Vagina (tissue), 2 donors: ENCODE results near the gene ZNF775.

Experiments
- POLR2A ChIP-seq, 2 donors: fragments of 450-650 bp; IDR thresholded peaks; one replicate each; pipeline ENCODE4 v1.6.1; 2017; ENCODE audit warnings: antibody characterized with exemption in 2 of 2, mild to moderate bottlenecking in 2 of 2, moderate library complexity in 2 of 2
- POLR2AphosphoS5 ChIP-seq, 2 donors: sonication (generic); formaldehyde crosslinking; IDR thresholded peaks; one replicate each; pipeline ENCODE4 v1.9.0; 2017; ENCODE audit warnings: antibody characterized with exemption in 2 of 2, mild to moderate bottlenecking in 2 of 2, low read depth in 1 of 2; ENCODE audit not compliant: insufficient read depth in 1 of 2
- TF ChIP-seq, protein P1 (sequence below), 3 experiments: fragments of 450-650 bp in 2 of 3; fragments of 200-600 bp in 1 of 3; sonication (generic) in 1 of 3; IDR thresholded peaks; one replicate each; pipeline ENCODE4 v1.5.1; 2017 to 2019; ENCODE audit warnings: antibody characterized with exemption in 3 of 3, mild to moderate bottlenecking in 2 of 3, moderate library complexity in 2 of 3

DNA sequence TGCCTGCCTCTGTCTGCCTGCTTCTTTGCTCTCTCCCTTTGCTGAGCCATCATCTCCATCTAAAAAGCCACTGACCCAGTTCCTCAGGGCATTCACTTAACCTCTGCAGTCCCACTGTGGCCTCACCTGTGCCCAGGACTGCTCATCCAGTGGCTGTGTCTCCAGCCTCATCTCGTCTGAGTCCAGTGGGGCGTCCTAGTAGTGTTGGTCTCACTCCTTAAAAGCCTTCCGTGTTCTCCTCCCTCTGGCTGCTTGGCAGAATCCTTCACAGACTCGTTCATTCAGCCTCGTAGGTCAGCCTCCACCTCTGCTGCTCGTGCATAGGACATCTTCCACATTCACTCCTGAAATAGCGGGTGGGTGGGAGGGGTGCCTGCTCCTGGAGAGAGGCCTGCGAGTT lies 45.0 kb upstream of the ZNF775 start:
- TF ChIP-seq, protein P1, sequence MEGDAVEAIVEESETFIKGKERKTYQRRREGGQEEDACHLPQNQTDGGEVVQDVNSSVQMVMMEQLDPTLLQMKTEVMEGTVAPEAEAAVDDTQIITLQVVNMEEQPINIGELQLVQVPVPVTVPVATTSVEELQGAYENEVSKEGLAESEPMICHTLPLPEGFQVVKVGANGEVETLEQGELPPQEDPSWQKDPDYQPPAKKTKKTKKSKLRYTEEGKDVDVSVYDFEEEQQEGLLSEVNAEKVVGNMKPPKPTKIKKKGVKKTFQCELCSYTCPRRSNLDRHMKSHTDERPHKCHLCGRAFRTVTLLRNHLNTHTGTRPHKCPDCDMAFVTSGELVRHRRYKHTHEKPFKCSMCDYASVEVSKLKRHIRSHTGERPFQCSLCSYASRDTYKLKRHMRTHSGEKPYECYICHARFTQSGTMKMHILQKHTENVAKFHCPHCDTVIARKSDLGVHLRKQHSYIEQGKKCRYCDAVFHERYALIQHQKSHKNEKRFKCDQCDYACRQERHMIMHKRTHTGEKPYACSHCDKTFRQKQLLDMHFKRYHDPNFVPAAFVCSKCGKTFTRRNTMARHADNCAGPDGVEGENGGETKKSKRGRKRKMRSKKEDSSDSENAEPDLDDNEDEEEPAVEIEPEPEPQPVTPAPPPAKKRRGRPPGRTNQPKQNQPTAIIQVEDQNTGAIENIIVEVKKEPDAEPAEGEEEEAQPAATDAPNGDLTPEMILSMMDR (IDR thresholded peaks at IDR 0.05), result no peak
- TF ChIP-seq POLR2AphosphoS5 (IDR thresholded peaks at IDR 0.05; ENCODE audit: insufficient read depth in 1 of 2, low read depth in 1 of 2), result no peak
- TF ChIP-seq POLR2A (IDR thresholded peaks at IDR 0.05), result no peak
